Measurements from ENCODE around the gene MRTFB.

GRCh38 chr16:14043793-14044192, 27.3 kb upstream of the MRTFB start:
- no peak for TF ChIP-seq CTCF (conservative IDR thresholded peaks at IDR 0.05; ENCODE audit: low read depth in 2 of 2)
- TF ChIP-seq POLR2AphosphoS5 (IDR thresholded peaks at IDR 0.05; ENCODE audit: low read depth) = no peak
- no peak for TF ChIP-seq JUNB (IDR thresholded peaks at IDR 0.05; ENCODE audit: unreplicated experiment)
- TF ChIP-seq EZH2phosphoT487 (IDR thresholded peaks at IDR 0.05; ENCODE audit: unreplicated experiment) = no peak
- TF ChIP-seq ZNF114 (CRISPR knock-in tag; IDR thresholded peaks at IDR 0.05) = no peak
- no peak for TF ChIP-seq EZH2 (IDR thresholded peaks at IDR 0.05; ENCODE audit: low read depth, unreplicated experiment)
